Measurements from ENCODE around the gene OPRM1.

Gene OPRM1

DNA sequence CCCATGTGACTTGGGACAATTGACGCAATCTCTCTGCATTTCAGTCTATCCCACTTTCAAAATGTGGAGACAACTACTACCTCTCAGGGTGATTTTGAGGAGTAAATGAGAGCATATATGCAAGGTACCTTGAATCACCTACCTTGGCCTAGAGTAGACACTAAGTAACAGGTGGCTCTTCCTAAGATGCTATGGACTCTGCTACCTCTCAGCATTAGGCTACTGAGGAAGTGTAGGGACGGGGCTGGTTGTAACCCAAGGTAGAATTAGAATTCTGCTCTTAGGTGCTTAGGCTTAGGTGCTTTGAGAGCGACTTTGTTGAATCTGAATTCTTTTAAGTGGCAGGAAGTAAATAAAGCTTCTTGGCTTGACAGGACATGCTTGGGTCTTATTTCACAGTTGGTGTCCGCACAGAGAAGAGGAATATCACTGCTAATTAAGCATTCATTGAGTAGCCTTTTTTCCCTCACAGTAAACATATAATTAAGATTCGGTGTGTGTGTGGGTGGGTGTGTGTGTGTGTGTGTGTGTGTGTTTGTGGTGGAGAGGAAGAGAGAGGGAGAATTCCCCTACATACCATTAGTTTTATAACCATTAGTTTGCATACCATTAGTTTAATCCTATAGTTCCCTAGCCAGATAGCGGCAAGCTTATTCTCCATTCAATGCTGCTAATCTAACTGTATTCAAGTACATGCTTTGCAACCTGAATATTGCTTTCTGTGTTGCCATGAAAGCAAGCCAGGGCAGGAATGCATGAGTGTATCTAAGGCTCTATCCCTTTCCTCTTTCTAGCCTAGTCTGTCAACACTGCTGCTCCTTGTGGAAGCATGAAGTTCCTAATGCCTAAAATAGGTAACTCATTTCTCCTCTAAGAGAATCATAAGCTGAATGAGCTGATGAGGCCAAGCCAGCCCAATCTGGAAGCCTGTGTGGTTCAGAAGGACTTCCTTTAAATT, 205.0 kb downstream of the OPRM1 start:
- no peak for DNase-seq

DNA sequence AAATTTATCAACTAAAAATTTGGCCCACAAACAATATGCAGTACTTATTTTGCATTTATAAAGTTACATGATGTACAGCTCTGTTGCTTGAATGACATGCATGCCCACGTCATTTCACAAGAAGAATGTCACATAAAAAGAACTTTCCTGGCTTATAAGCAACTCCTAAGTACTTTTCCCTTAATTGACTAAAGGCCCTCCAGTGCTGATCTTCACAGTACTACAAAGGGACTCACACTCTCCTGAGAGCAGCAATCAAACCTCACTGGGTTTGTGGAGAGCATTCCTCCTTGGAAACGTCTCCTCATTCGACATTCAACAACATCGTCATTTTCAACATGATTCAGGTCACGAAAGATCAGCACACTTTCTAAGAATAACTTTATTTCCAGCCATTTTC, 206.5 kb downstream of the OPRM1 start:
- no peak for DNase-seq

GRCh38 chr6:154246723-154247118, 207.7 kb downstream of the OPRM1 start:
- DNase-seq: no peak

GRCh38 chr6:154247119-154247861, 208.2 kb downstream of the OPRM1 start:
- no peak for DNase-seq

DNA sequence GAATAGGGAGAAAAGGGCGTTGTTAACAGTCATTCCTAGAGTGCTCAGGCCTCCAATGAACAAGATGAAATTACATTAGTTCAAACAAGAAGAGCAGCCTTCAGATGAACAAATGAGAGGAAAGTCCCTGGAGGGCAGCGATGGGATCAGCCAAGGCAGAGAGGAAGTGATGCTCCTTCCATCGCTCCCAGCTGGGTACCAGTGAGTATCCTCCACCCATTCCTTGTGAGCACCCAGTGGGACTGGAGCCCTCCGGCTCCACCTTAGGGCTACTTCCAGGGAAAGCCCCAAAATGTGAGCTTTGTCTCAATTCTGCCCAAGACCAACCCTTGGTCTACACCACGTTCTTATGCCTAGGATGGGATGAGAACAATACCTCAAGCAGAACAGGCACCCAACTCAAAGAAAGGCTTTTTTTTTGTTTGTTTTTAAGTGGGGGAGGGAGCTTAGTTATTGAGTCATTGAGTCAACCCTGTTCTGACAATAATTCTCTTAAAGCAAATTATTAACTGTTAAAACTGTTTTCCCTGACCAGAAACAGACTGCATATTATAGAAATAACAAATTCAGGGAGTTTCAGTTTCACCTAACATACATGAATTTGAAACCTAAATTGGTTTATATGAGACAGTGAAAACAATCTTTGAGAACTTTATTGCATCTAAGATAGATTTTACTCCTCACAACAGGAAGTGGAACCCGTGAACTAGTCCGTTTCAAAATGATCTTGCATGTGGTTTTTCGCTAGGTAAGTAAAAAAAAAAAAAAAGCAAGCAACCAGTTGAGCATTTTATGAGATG, 210.7 kb downstream of the OPRM1 start:
- DNase-seq: no peak

GRCh38 chr6:154251116-154251515, 212.1 kb downstream of the OPRM1 start:
- DNase-seq: no peak

- no peak for DNase-seq
These were observed 213.6 kb downstream of the OPRM1 start for GRCh38 chr6:154252678-154253077.

- no peak for DNase-seq
These were observed 218.0 kb downstream of the OPRM1 start for GRCh38 chr6:154257067-154257466.

DNA sequence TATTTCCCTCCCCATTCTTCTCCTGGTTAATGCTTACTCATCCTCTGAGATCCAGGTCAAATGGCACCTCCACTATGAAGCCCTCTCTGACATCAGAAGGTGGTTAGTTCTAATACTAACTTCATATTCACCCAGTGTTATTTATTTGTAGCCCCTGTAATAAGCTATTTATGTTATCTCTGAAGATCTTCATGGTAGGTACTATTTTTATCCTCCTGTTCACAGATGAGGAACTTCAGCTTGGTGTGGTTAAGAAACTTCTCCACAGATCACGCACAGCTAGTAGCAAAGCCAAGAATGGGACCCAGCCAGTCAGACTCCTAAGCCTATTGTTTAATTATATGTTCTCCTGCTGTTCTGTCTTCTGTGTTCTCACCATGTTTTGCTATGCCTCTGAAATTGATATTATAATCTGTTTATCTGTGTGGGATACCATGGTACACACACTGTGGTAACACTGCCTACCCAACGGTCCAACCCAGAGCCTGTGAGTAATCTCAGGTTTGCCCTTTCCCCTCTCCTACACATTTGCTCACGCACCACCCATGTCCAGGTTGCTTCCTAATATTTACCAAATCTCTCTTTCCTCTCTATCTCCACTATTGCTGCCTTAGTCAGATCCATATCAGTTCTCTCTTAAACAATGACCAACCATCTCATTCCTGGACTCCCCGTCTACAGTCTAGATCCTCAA, 219.2 kb downstream of the OPRM1 start:
- DNase-seq: no peak

DNA sequence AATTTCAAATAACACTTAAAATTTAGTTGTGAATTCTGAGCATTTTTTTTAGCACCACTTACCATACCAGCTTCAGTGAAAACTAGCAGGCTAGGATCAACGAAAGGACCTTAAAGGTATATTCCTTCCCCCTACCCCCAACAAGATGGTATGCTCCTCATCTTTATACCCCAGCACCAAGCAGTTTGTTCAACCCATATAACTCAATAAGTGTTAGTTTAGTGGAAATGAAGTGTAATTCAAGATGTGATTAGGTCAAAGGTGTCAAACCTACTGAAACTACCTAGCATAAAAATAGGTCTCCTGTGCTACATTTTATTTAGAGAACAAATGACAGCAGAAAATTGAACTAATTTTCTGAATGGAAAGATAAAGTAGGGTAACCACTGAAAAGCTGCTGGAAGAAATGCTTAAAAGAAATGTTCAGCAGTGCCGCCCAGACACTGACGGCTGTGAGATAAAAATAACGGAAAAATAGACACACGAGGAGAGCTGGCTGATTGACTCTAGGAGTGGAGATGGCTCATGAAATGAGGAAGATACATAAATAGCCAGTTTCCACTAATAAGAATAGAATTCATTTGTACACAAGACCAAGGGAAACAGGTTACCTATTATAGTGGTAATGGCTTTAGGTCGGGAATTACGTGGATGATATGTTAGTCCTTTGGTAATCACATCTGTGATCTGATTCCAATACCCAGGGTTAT, 222.8 kb downstream of the OPRM1 start:
- no peak for DNase-seq

DNA sequence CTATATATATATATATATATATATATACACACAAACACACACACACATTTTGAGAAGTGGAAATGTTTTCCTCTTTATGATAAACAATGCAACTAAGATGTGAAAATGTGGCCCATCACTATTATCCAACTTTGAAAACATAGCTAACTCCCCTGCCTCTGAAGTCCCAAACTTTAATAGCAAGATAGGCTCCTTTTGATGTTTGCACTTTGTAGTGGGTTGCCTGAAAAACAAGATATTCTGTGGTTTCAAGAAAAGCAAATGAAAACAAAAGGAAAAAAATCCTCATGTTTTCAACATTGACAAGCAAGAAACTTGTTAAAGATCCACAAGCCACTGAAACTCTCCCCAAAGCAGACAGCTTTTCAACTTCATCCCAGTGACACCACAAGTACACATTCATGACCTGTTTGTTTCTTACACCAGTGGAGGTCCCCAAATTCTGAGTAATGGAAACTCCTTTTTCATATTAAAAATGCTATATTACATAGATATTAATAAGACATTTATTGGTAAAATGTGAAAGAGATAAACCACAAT, 227.6 kb downstream of the OPRM1 start:
- no peak for DNase-seq

DNA sequence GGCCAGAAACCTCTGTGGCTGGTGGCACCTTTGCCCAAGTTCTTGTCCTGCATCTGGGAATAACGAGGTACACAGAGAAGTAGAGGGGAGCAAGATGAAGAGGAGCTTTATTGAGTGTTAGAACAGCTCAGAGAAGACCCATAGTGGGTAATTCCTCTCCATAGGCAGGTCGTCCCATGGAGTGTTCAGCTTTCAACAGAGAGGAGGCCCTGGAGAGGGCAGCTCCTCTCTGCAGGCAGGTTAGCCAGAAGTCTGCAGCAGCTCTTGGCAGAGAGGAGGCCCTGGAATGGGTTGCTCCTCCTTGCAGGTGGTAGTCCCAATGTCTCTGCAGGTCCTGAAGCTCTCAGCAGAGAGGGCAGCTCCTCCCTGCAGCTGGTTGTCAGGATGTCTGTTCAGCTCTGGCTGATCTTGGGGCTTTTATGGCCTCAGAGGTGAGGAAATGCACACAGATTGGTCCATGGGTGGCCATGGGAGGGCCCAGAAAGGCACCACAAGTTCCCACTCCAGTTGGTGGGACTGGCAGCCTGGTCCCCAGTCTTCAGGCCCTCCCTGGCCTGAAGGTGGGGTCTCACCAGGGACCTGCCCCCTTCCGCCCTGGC, 228.6 kb downstream of the OPRM1 start:
- no peak for DNase-seq

- DNase-seq: no peak
These were observed 229.4 kb downstream of the OPRM1 start for GRCh38 chr6:154268486-154268885.

- DNase-seq: no peak
These were observed 235.1 kb downstream of the OPRM1 start for GRCh38 chr6:154274168-154274567.

DNA sequence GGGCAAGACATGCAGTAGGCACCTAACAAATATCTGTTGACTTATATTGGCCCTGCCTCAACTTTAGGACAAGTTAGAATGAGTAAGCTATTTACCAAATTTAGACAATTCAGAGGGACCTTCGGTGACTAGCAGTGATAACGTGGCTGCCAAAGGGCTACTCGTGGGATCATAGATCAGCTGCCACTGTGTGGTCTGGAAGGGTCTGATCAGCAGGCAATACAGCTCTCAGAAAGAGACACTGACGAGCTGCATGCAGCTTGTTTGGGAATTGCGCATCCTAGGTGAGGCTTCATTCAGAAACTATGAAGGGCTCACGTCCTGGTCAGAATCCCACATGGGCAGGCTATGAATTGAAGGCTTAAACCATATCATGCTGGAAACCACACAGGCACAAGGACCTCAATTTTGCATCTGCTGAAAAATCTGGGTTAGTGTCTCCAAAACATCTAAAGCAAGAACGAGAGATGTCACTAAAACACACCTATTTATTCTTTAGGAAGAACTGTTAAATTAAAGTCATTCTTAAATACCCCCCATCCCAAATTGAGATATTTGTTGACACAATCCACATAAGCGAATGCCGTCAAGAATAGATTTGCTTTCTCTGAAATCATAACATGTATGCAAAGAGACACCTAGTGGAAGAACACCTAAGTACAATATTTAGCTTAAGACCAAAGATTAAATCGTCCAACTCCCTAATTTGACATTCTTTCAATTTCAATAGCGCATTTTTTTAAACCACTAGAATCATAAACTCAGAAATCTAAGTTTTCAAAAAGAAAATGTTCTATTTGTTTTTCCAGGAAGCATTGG, 238.0 kb downstream of the OPRM1 start:
- DNase-seq: no peak

GRCh38 chr6:154277629-154278017, 238.6 kb downstream of the OPRM1 start:
- DNase-seq: no peak

DNA sequence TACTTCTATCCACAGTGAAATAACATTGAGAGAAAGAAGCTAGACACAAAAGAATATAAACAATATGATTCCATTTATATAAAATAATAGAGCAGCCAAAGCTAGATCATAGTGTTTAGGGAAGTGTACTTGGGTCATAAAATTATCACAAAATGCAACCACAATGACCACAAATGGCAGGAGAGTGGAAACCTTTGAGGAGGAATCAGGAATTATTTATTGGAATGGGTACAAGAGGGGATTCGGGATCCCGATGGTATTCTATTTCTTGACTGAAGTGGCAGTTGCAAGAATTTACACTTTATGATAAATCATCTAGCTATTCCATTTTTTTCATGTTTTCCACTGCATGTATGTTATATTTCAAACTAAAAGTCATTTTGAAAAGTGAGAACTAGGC, 241.5 kb downstream of the OPRM1 start:
- no peak for DNase-seq

DNA sequence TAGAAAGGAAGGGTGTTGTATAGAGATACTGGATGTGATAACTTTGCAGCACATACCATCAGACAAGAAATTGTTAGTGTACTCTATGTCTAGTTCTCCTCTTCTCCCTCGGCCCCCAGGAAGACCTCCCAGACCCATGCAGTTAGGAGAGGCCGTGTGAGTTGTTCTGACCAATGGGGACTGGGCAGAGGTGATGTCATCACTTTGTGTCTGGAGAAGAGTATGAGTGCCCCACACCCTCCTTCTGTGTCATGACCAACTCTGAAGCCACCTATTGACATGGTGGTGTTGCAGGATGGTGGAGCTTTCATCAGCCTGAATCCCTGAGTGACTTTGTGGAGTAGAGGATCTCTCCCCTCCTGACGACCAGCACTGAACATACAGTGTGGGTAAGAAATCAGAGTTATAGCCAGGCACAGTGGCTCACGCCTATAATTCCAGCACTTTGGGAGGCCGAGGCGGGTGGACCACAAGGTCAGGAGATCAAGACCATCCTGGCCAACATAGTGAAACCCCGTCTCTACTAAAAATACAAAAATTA, 245.3 kb downstream of the OPRM1 start:
- DNase-seq: no peak

DNA sequence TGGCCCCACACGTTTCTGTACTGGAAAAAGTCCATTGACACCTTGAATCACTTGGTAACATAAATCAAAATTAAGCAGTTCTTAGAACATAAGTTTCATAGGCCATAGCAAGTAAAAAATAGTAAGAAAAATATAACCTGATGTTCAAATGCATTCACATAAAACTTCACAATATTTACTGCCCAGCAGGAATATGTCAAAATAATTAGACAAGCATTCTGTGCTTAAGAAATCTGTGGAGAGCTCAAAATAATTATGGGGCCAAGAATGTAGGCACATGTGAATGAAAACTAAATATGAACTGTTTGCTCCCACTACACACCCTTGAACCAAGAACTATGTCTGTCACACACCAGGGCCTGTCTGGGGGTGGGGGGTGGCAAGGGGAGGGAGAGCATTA, 246.8 kb downstream of the OPRM1 start:
- DNase-seq: no peak
